HepG2 (cell line): ENCODE measurements around the gene UBE2D3. TPM values are rescaled to one million over a fixed set of nuclear protein-coding genes. Genes with fewer than 3 reads are reported as not detected.

Experiments used
- ASH2L ChIP-seq: fragments of 300-600, 200-600 bp; sonication (generic); IDR thresholded peaks from 2 replicates; pipeline ENCODE4 v1.7.0; 2017; ENCODE audit warnings: low read depth, mild to moderate bottlenecking, moderate library complexity, mixed read lengths, low read length; ENCODE audit not compliant: insufficient read length
- FOXJ3 ChIP-seq: sonication (generic); formaldehyde crosslinking; IDR thresholded peaks from 2 replicates; pipeline ENCODE4 v1.4.0; 2020; ENCODE audit warnings: missing genetic modification reagents, mild to moderate bottlenecking, borderline replicate concordance
- HDAC6 ChIP-seq: fragments of 200-600 bp; sonication (generic); IDR thresholded peaks from 2 replicates; pipeline ENCODE4 v1.7.0; 2017; ENCODE audit warnings: mild to moderate bottlenecking, antibody characterized with exemption, low read length, low read depth
- HNF1B ChIP-seq: sonication (generic); formaldehyde crosslinking; IDR thresholded peaks from 2 replicates; pipeline ENCODE4 v1.5.1; 2020; ENCODE audit warnings: mild to moderate bottlenecking, moderate library complexity, missing genetic modification reagents
- IRF2 ChIP-seq: IDR thresholded peaks from 2 replicates; pipeline ENCODE4 v1.6.1; 2018; ENCODE audit warnings: missing genetic modification reagents, missing compliant biosample characterization
- KAT2B ChIP-seq: fragments of 150-350 bp; IDR thresholded peaks from 2 replicates; pipeline ENCODE4 v1.6.1; 2014; ENCODE audit warnings: low read depth, low read length, borderline replicate concordance
- KLF16 ChIP-seq, 2 experiments: sonication (generic) in 1 of 2; formaldehyde crosslinking in 1 of 2; IDR thresholded peaks; 2 replicates each; pipeline versions ENCODE4 v1.6.1 to v1.8.0; 2016 to 2023; ENCODE audit warnings: missing genetic modification reagents in 2 of 2, missing compliant biosample characterization in 1 of 2
- MED8 ChIP-seq: sonication (generic); formaldehyde crosslinking; IDR thresholded peaks from 2 replicates; pipeline ENCODE4 v1.8.1; 2023; ENCODE audit warnings: mild to moderate bottlenecking, missing genetic modification reagents; ENCODE audit not compliant: insufficient replicate concordance
- MYNN ChIP-seq: sonication (generic); formaldehyde crosslinking; IDR thresholded peaks from 2 replicates; pipeline ENCODE4 v1.4.0; 2020; ENCODE audit warnings: mild to moderate bottlenecking, low read depth, missing genetic modification reagents
- PRMT3 ChIP-seq: sonication (generic); formaldehyde crosslinking; IDR thresholded peaks from 2 replicates; pipeline ENCODE4 v1.8.1; 2022; ENCODE audit warnings: low read depth, mild to moderate bottlenecking, moderate library complexity, missing genetic modification reagents, borderline replicate concordance
- RCOR2 ChIP-seq: IDR thresholded peaks from 2 replicates; pipeline ENCODE4 v1.6.1; 2016; ENCODE audit warnings: missing biosample characterization, missing genetic modification reagents
- RXRB ChIP-seq: IDR thresholded peaks from 2 replicates; pipeline ENCODE4 v1.6.1; 2016; ENCODE audit warnings: borderline replicate concordance, missing genetic modification reagents, missing compliant biosample characterization
- SUZ12 ChIP-seq: fragments of 150-350 bp; IDR thresholded peaks from 2 replicates; pipeline ENCODE4 v1.6.1; 2014; ENCODE audit warnings: low read depth, low read length
- THRA ChIP-seq: sonication (generic); formaldehyde crosslinking; IDR thresholded peaks from 2 replicates; pipeline ENCODE4 v1.4.0; 2020; ENCODE audit warnings: missing genetic modification reagents, borderline replicate concordance
- UBTF ChIP-seq: sonication (generic); formaldehyde crosslinking; IDR thresholded peaks from 2 replicates; pipeline ENCODE4 v1.4.0; 2020; ENCODE audit warnings: mild to moderate bottlenecking, missing genetic modification reagents
- ZMAT5 ChIP-seq: sonication (generic); formaldehyde crosslinking; IDR thresholded peaks from 2 replicates; pipeline ENCODE4 v1.5.0; 2020; ENCODE audit warnings: mild to moderate bottlenecking, low read depth, missing genetic modification reagents, borderline replicate concordance
- ZNF430 ChIP-seq: sonication (generic); formaldehyde crosslinking; IDR thresholded peaks from 2 replicates; pipeline ENCODE4 v1.9.0; 2021; ENCODE audit warnings: mild to moderate bottlenecking, missing genetic modification reagents
- ZNF441 ChIP-seq: sonication (generic); formaldehyde crosslinking; IDR thresholded peaks from 2 replicates; pipeline ENCODE4 v1.7.0; 2021; ENCODE audit warnings: missing genetic modification reagents, borderline replicate concordance
- ZNF589 ChIP-seq: sonication (generic); formaldehyde crosslinking; conservative IDR thresholded peaks from 2 replicates; pipeline ENCODE4 v1.8.0; 2022; ENCODE audit warnings: mild to moderate bottlenecking, moderate library complexity, missing genetic modification reagents
- ZNF674 ChIP-seq: sonication (generic); formaldehyde crosslinking; IDR thresholded peaks from 2 replicates; pipeline ENCODE4 v1.5.0; 2020; ENCODE audit warnings: low read depth, mild to moderate bottlenecking, missing genetic modification reagents
- ZNF83 ChIP-seq: sonication (generic); formaldehyde crosslinking; IDR thresholded peaks from 2 replicates; pipeline ENCODE4 v1.4.0; 2020; ENCODE audit warnings: missing genetic modification reagents, mild to moderate bottlenecking, borderline replicate concordance
- polyA plus RNA-seq, 8 experiments: library from polyadenylated mRNA; depleted of rRNA in 3 of 8; stranded (reverse) in 7 of 8; unstranded in 1 of 8; fragments of >200 nt; fragmentation: Illumina TruSeq in 4 of 8; extraction: Trizol in 4 of 8; gene quantifications; 2 replicates each; pipeline versions ENCODE4 v1.2.1 to v1.2.3, GENCODE V29; 2011 to 2016; ENCODE audit warnings: low read depth in 4 of 8, missing spikeins in 1 of 8, mixed read lengths in 1 of 8; ENCODE audit not compliant: insufficient read depth in 1 of 8
- total RNA-seq, 5 experiments: library from RNA; depleted of rRNA; stranded (reverse); fragments of >200 nt; fragmentation: Illumina TruSeq; extraction: Trizol; gene quantifications; 2 replicates each; pipeline ENCODE4 v1.2.3, GENCODE V29; 2016; ENCODE audit warnings: low read depth in 1 of 5

UBE2D3 gene
- total and polyA plus RNA-seq, 2 of the 13 experiments (the other 11 are each of a cell fraction or from before 2014, with no cell fraction given) = 224 to 293 TPM

GRCh38 chr4:102827674-102828496 is 534 bp upstream of the UBE2D3 start (continued):
- TF ChIP-seq HNF1B (CRISPR knock-in tag) (peak; percentile 74), ASH2L (peak; percentile 92), MYNN (no peak), ZNF589 (CRISPR knock-in tag) (0 out of 2 replicates have a peak, but pooled peaks have one; percentile 4), ZNF441 (CRISPR knock-in tag) (peak; percentile 76), PRMT3 (CRISPR knock-in tag) (peak; percentile 93; the same call in 1 of the 2 replicates), SUZ12 (no peak), ZNF430 (CRISPR knock-in tag) (no peak), ZMAT5 (no peak), ZNF674 (CRISPR knock-in tag) (no peak), RCOR2 (0 out of 2 replicates have a peak, but pooled peaks have one; percentile 1), HDAC6 (no peak), KAT2B (no peak), ZNF83 (CRISPR knock-in tag) (0 out of 2 replicates have a peak, but pooled peaks have one; percentile 23), THRA (CRISPR knock-in tag) (no peak; the same call in 1 of the 2 replicates), UBTF (peak; percentile 27), KLF16 (CRISPR knock-in tag; IDR thresholded peaks at IDR 0.05) (peak in 1 of 2 experiments; percentile 63; a peak in 2 of 4 replicates), FOXJ3 (CRISPR knock-in tag) (no peak), MED8 (CRISPR knock-in tag) (peak; percentile 68), IRF2 (CRISPR knock-in tag) (no peak; the same call in 1 of the 2 replicates), RXRB (CRISPR knock-in tag) (no peak)
